Stimulated activated naive CD8-positive, alpha-beta T cell treated with anti-CD3 and anti-CD28 coated beads, Interleukin-15, amount 100 ng/mL, for 72 hours (primary cell): ENCODE results near the gene RAPSN.
A peak's percentile ranks its signal among the peaks of the same experiment; 100 is the strongest.

Source experiments
- ATAC-seq: fragments of 150-1000 bp; cut with Tn5 transposase; 2 replicates; pipeline ENCODE4 v1.10.0; 2021; ENCODE audit warnings: mild to moderate bottlenecking, moderate library complexity
- DNase-seq, 2 donors: peaks; one replicate each; pipeline ENCODE4 v3.0.0; 2021 to 2022
- H3K27ac Mint-ChIP-seq, 2 donors: one replicate each; pipeline ENCODE4 v1.8.0; 2022; ENCODE audit warnings: mild to moderate bottlenecking in 2 of 2, mixed read lengths in 2 of 2, moderate library complexity in 2 of 2
- H3K27me3 Mint-ChIP-seq: one replicate; pipeline ENCODE4 v1.8.0; 2022; ENCODE audit warnings: mixed read lengths
- H3K4me1 Mint-ChIP-seq: one replicate; pipeline ENCODE4 v1.8.0; 2022; ENCODE audit warnings: mild to moderate bottlenecking, mixed read lengths
- H3K4me3 Mint-ChIP-seq, 2 donors: one replicate each; pipeline ENCODE4 v1.8.0; 2022; ENCODE audit warnings: mild to moderate bottlenecking in 2 of 2, mixed read lengths in 2 of 2, moderate library complexity in 1 of 2
- H3K9me3 Mint-ChIP-seq, 2 donors: one replicate each; pipeline ENCODE4 v1.8.0; 2022; ENCODE audit warnings: mixed read lengths in 2 of 2

The RAPSN gene

DNA sequence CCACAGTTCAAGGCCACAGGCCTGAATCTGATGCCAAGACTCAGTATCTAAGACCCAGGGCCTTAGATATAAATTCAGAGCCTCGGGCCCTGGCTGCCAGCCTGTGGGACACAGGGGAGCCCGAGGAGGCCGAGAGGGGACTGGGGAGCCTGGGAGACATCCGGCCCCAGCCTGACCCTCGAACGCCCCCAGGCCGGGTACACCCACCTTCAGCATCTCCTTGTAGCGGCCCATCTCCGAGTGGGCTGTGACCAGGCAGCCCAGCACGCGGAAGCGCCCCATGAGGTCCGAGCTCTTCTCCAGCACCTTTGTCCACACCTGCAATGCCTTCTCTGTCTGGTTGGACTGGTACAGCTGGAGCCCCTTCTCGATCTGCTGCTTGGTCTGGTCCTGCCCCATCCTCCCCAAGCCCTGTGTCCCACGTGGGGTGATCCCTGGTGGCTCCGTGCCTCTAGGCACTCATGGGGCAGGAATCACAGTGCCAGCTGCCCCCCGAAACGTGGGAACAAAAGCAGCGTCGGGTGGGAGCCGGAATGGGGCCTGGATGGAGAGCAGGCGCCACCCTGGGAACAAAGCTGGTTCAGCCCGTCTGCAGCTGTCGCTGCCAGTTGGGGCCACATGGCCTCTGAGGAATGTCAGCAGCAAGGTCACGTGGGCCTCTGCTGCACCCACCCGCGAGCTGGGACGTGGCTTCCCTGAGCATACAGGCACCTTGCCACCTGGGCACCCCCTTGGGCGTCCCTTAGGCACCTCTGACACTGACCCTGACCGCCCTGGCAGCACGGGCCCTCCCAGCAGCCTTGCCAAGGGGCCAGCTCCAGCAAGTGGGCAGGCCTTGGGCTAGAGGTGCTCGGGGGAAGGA lies at the start of gene RAPSN:
Gene RAPSN (minus strand): TSS at position 571 of the 862 bp plus-strand sequence. CDS start 172 bp downstream, at position 399.
- no peak within 1 kb of the TSS for H3K27ac Mint-ChIP-seq
- no peaks in the 10 kb centered on the region for H3K27me3 Mint-ChIP-seq
- ATAC-seq = peak; percentile 24

DNA sequence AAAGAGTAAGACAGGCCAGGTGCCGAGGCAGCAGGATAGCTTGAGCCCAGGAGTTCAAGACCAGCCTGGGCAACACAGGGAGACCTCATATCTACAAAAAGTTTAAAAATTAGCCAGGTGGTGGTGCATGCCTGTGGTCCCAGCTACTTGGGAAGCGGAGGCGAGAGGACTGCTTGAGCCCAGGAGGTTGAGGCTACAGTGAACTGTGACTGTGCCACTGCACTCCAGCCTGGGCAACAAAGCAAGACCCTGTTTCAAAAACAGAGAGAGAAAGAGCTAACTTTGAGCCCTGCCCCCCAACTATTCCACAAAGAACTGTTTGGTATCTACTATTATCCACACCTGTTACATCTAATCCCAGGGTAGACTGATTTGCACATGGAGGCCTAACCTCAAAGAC lies 49.2 kb upstream of the RAPSN start:
- DNase-seq (no peak), ATAC-seq (no peak)
- peaks cover 29% of the 10 kb centered on the region for H3K4me1 Mint-ChIP-seq
- peak overlapping the region in 1 of 2 donors; percentile 34 for H3K27ac Mint-ChIP-seq
- no peak overlapping the region for H3K4me3 Mint-ChIP-seq
- H3K27me3 Mint-ChIP-seq = no peaks in the 10 kb centered on the region
- H3K9me3 Mint-ChIP-seq = no peaks in the 10 kb centered on the region

More for the DNA sequence above, at the start of gene RAPSN:
- no peaks in the 10 kb centered on the region for H3K9me3 Mint-ChIP-seq
- H3K4me1 Mint-ChIP-seq = no peaks in the 10 kb centered on the region
- no peak for DNase-seq
- H3K4me3 Mint-ChIP-seq = no peak within 1 kb of the TSS

DNA sequence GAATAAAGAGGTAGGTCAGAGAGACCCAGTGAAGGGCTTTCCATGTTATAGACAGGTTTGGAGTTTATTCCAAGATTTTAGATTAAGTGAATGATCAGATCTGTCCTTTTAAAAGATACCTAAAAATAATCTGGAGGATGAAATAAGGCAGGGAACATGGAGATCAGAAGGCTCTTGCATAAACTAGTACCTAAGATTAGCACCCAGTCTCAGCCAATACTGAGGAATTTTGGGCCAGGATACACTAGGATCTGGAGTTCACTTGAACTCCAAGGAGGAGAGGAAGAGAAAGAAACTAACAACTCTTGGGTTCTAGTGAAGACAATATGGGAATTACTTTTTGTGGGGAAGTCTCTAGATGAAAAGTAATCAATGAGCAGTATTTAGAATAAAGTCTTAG lies 47.9 kb upstream of the RAPSN start:
- ATAC-seq = no peak
- H3K4me1 Mint-ChIP-seq = peaks cover 17% of the 10 kb centered on the region
- no peak overlapping the region for H3K27ac Mint-ChIP-seq
- DNase-seq = no peak
- H3K4me3 Mint-ChIP-seq = no peak overlapping the region
- H3K9me3 Mint-ChIP-seq = no peaks in the 10 kb centered on the region
- no peaks in the 10 kb centered on the region for H3K27me3 Mint-ChIP-seq

DNA sequence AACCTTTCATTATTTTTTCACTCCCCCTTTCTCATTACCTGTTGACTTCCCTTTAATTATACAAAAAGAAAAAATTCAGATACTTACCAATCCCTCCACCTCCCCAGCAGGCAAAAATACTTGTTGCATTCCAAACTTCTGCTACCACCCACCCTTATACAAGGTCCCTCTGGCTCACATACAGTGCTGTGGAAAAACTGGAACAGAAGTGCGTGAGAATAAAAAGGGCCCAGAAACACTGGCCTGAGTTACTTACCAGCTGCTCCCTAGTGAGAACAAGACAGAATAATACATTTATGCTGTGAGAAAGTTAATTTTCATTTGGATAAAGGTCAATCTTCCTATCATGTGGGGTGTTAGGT lies 46.9 kb upstream of the RAPSN start:
- H3K9me3 Mint-ChIP-seq = no peaks in the 10 kb centered on the region
- ATAC-seq = no peak
- no peak for DNase-seq
- peaks cover 14% of the 10 kb centered on the region for H3K4me1 Mint-ChIP-seq
- no peaks in the 10 kb centered on the region for H3K27me3 Mint-ChIP-seq
- H3K4me3 Mint-ChIP-seq = no peak overlapping the region
- no peak overlapping the region for H3K27ac Mint-ChIP-seq

DNA sequence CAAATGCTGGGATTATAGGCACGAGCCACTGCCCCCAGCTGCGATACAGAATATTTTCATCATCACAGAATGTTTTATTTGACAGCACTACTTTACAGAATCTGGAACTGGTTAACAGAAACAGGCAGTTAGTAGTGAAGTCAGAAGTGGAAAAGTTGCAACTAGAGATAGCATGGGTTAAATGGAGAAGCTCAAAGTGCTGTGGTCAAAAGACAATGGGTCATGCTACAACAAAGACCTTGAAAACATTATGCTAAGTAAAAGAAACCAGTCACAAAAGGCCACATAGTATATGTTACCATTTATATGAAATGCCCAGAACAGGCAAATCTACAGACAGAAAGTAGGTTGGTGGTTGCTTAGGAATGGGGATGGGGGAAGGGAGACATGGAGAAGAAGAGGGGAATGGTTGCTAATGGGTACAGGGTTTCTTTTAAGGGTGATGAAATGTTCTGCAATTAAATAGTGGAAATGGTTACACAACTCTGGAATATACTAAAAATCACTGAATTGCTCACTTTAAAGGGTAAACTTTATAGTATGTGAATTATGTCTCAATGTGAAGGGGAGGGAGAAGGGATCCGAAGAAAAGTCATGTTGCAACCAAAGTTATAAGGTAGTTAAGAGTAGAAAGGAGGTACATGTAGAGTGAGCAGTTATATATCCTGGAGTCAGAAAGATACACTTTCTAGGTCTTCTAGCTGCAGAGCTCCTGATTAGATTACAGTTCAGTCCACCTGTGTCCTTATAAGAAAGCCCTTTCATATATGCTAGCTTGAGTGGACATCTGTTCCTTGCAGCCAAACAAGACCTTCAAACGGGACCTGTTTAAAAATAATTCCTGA lies 46.3 kb upstream of the RAPSN start:
- no peak overlapping the region for H3K4me3 Mint-ChIP-seq
- ATAC-seq = no peak
- peaks cover 11% of the 10 kb centered on the region for H3K4me1 Mint-ChIP-seq
- H3K27ac Mint-ChIP-seq = no peak overlapping the region
- no peak for DNase-seq
- no peaks in the 10 kb centered on the region for H3K27me3 Mint-ChIP-seq
- no peaks in the 10 kb centered on the region for H3K9me3 Mint-ChIP-seq

DNA sequence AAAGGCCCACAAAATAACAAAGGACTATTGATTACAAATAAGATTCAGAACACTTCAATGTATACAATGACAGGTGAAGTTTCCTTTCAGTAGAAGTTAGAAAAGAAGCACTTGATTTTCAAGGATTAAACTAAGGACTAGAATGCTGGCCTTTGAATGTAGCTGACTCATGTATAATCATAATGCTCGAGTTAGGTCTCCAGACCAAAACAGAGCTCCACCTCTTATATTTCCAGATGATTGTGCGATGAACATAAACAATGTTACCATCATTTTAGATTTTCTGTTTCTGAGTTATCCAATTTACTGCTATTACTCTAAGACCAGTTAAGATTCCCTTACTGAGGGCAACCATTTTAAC lies 40.4 kb upstream of the RAPSN start:
- Mint-ChIP-seq H3K4me1 (peaks cover 16% of the 10 kb centered on the region), H3K27ac (no peak overlapping the region), H3K27me3 (no peaks in the 10 kb centered on the region), H3K9me3 (no peaks in the 10 kb centered on the region), H3K4me3 (no peak overlapping the region)
- DNase-seq = no peak
- no peak for ATAC-seq

DNA sequence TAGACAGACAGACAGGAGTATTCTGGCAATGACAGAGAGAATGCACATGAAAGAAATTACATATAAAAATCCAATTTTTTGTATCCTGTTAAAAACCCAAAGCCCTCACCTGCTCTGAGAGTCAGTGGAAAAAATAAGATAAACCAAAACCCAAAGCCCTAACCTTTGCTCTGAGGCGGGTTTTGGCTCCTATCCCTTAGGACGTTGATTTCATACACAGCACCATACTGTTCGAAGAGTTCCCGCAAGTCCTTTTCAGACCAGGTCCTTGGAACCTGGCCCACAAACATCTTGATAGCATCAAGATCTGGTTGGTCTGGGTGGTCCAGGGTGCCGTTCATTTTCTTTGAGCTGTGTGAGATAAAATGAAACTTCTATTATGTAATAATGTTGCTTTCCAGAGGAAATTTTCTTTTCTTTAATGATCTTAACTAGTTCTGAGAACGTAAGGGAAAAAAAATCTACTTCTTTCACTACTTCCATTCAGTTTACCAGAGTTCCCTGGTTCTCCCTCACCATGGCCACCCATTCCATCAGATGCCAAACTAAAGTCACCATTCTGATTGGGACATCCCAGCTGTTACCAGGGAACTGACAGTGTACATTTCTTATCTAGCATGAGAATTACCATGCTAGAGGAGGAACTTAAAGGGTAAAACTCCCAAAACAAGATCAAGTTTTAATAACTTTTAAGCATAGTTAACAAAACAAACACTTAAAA lies 39.9 kb upstream of the RAPSN start:
- DNase-seq (no peak), ATAC-seq (no peak)
- H3K27ac Mint-ChIP-seq = no peak overlapping the region
- H3K4me3 Mint-ChIP-seq = no peak overlapping the region
- peaks cover 16% of the 10 kb centered on the region for H3K4me1 Mint-ChIP-seq
- no peaks in the 10 kb centered on the region for H3K9me3 Mint-ChIP-seq
- no peaks in the 10 kb centered on the region for H3K27me3 Mint-ChIP-seq

DNA sequence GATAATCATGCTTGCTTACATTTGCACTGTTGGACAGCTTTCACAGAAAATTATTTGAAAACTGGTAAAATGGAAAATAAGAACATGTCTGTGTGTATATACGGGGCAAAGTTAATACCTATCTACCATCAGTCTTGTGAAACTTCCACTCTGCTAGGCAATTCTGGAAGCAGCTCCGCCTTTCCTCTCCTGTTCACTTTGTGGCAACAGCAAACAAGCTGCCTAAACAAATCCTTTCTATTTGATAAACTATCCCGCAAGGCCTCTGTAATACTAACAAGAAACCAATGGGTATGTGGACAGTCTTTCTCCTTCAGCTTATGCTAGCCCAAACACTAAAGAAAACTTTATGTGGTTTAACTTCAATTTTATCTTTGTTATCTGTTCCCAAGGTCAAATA lies 39.2 kb upstream of the RAPSN start:
- Mint-ChIP-seq H3K4me1 (peaks cover 16% of the 10 kb centered on the region), H3K27me3 (no peaks in the 10 kb centered on the region), H3K27ac (no peak overlapping the region), H3K4me3 (no peak overlapping the region), H3K9me3 (no peaks in the 10 kb centered on the region)
- ATAC-seq (no peak), DNase-seq (no peak)

DNA sequence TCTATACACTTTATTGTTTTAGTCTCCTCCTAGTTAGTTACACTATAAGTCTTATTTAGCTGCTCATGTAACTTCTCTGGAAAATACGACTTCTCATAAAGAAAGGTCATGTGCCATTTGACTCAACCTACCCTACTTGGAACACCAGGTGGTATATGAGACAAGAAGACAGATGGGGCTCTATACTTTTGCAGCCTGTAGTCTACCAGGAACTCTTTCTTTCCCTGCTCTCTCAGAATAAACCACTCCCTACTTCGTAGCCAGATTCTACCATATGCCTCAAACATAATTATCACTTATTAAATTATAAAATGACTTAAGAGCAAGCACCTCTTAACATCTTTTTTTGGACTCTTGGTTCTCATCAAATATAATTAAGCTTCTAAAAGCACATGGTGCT lies 38.5 kb upstream of the RAPSN start:
- H3K4me3 Mint-ChIP-seq = no peak overlapping the region
- H3K4me1 Mint-ChIP-seq = peaks cover 16% of the 10 kb centered on the region
- ATAC-seq (no peak), DNase-seq (no peak)
- peak overlapping the region; percentile 54 to 87 for H3K27ac Mint-ChIP-seq
- no peaks in the 10 kb centered on the region for H3K9me3 Mint-ChIP-seq
- no peaks in the 10 kb centered on the region for H3K27me3 Mint-ChIP-seq

DNA sequence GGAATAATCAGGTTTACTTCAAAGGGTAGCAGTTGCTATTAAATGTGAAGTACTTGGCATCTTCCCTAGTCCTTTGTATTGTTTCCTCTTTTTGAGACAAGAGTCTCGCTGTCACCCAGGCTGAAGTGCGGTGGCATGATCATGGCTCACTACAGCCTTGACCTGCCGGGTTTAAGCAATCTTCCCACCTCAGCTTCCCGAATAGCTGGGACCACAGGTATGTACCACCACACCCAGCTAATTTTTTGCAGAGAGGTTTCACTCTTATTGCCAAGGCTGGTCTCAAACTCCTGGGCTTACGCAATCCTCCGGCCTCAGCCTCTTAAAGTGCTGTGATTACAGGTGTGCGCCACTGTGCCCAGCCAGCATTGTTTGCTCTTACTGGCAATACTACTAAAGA lies 36.2 kb upstream of the RAPSN start:
- H3K4me3 Mint-ChIP-seq = no peak overlapping the region
- no peaks in the 10 kb centered on the region for H3K9me3 Mint-ChIP-seq
- no peak overlapping the region for H3K27ac Mint-ChIP-seq
- DNase-seq = no peak
- no peaks in the 10 kb centered on the region for H3K27me3 Mint-ChIP-seq
- H3K4me1 Mint-ChIP-seq = peaks cover 13% of the 10 kb centered on the region
- ATAC-seq = no peak

DNA sequence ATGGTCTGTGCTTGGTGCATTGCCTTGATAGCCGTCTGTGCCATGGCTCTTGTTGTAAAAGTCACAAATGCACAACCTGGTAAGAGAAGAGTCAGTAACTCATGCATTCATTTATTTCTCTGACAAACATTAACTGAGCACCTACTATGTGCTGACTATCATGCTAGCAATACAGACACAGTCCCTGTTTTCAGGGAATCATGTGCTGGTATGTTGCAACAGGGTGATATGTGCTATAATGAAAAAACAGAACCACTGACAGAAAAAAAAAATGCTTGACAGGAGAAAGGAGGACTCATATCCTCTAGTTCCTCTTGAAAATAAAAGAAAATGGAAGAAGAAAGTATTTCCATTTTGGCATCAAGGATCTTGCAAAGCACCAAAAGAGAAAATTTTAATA lies 34.5 kb upstream of the RAPSN start:
- no peaks in the 10 kb centered on the region for H3K9me3 Mint-ChIP-seq
- H3K27me3 Mint-ChIP-seq = no peaks in the 10 kb centered on the region
- no peak overlapping the region for H3K4me3 Mint-ChIP-seq
- peak overlapping the region in 1 of 2 donors; percentile 26 for H3K27ac Mint-ChIP-seq
- ATAC-seq (no peak), DNase-seq (no peak)
- peaks cover 10% of the 10 kb centered on the region for H3K4me1 Mint-ChIP-seq

DNA sequence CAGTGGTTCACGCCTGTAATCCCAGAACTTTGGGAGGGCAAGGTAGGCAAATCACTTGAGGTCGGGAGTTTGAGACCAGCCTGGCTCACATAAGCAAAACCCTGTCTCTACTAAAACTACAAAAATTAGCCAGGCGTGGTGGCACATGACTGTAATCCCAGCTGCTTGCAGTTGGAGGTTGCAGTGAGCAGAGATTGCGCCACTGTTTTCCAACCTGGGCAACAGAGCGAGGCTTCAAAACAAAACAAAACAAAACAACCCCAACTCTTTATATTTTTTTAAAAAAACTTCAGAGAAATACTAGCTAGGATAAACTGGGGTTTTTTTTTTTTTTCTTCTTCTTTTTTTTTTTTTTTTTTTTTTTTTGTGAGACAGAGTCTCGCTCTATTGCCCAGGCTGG lies 31.8 kb upstream of the RAPSN start:
- H3K27me3 Mint-ChIP-seq = no peaks in the 10 kb centered on the region
- DNase-seq (no peak), ATAC-seq (no peak)
- peak overlapping the region in 1 of 2 donors; percentile 54 for H3K27ac Mint-ChIP-seq
- H3K9me3 Mint-ChIP-seq = no peaks in the 10 kb centered on the region
- no peak overlapping the region for H3K4me3 Mint-ChIP-seq
- no peaks in the 10 kb centered on the region for H3K4me1 Mint-ChIP-seq

DNA sequence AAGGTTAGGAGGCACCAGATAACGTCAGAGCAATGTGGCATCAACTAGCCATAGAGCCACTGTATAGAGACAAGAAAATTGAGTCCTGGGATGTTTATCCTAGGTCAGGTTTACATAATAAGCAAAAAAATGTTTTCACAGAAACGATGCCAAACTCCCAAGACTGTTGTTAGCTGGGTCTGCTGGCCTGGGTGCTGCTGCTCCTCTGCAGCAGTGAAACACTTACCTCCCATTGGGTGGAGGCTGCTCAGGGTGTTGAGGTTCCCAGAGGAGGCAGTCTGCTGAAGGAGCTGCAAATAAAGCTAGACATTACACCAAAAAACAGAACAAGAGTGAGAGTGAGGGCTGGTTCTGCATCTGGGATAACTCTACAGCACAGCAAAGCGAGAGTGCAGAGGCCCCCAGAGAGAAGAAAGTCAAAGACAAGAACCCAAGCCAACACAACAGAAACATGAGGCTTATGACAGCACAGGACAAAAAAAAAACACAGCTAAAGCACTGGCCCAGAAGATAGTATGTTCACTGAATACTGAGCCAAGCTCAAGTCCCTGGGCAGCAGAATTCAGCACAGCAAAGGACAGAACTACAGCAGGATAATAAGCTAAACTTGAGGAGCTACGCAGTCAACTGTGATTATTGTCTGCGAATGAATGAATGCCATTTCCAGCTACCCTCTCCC lies 29.9 kb upstream of the RAPSN start:
- Mint-ChIP-seq H3K9me3 (no peaks in the 10 kb centered on the region), H3K4me3 (no peak overlapping the region), H3K4me1 (no peaks in the 10 kb centered on the region), H3K27ac (peak overlapping the region in 1 of 2 donors; percentile 82), H3K27me3 (no peaks in the 10 kb centered on the region)
- ATAC-seq (no peak), DNase-seq (no peak)

DNA sequence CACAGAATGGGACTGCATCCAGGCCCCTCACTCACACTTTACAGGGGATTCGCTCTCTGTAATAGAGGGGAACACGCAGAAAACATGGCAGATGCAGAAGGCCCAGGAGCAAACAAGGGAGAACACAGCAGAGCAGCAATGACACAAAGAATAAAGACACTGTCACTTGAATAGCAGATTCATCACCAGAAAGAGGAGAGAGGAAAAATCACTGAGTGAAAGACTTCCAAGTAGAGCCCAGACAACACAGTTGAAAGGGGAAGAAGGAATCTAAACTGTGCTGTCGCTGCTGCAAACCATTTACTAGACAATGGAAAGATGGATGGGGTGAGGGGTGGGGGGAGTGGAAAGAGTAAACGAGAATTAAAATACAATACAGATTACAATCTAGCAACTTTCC lies 28.8 kb upstream of the RAPSN start:
- Mint-ChIP-seq H3K4me3 (no peak overlapping the region), H3K4me1 (no peaks in the 10 kb centered on the region), H3K9me3 (no peaks in the 10 kb centered on the region), H3K27me3 (no peaks in the 10 kb centered on the region), H3K27ac (no peak overlapping the region)
- ATAC-seq (no peak), DNase-seq (no peak)

DNA sequence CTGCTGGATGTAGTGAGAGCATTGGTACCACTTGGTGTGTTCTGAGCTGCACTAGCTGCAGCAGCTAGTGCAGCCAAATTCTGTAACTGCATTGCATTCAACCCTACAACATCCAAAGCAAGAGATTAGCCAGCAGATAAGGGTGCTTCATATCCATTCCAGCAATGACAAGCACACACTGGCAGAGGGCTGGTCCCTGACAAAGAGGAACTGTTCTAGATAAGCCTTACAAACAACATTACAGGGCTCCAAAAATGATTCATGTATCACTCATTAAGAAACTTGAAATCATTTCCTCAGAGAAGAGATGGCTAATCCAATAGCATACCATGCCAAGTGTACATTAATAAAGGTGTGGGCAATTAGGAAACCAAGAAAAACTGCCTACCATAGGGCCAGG lies 28.4 kb upstream of the RAPSN start:
- Mint-ChIP-seq H3K4me1 (no peaks in the 10 kb centered on the region), H3K4me3 (no peak overlapping the region), H3K27me3 (no peaks in the 10 kb centered on the region), H3K27ac (peak overlapping the region in 1 of 2 donors; percentile 29), H3K9me3 (no peaks in the 10 kb centered on the region)
- DNase-seq = no peak
- peak; percentile 31 for ATAC-seq
